UCSD-AML1 (cell line): ENCODE results near the gene TRIM32.

Experiments used
- DNase-seq: peaks from one replicate; lab custom pipeline; 2025; ENCODE audit not compliant: unreplicated experiment; lab: John Stamatoyannopoulos, UW

The TRIM32 gene

DNA sequence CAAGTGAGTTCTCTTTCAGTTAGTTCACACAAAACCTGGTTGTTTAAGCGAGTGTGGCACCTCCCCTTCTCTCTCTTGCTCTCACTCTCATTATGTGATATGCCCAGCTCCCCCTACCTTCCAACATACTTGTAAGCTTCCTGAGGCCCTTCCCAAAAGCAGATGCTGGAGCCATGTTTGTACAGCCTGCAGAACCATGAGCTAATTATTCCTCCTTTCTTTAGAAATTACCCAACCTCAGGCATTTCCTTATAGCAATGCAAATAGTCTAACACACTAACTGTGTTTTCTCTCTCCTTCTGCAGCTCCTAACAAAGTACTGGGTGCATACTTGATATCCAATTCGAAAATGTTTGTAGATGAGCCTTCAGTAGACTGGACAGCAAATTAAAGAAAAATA is 62.7 kb downstream of the TRIM32 start:
- no peak for DNase-seq

DNA sequence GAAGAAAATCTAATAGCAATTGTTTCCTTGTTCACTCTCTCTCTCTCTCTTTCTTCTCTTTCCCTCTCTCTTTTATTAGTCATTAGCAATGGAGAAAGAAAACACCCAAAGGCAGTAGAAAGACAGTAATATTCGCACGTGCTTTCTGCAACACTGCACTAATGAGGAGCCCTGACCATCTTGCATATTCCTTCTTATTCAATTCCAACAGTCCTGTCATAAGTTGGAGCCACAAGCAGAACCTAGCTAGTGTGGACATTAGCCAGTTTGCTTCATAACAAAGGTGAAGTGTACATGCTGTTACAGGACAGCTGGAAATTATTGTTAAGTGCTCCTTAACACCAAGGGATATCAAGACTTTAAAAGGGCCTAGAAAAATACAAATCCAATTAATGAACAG is 63.4 kb downstream of the TRIM32 start:
- DNase-seq: no peak
